SH-SY5Y (cell line): ENCODE results near the gene RPS2.

Source experiments
- GATA2 ChIP-seq: IDR thresholded peaks from 2 replicates; pipeline ENCODE4 v1.6.1; 2011; ENCODE audit warnings: mild to moderate bottlenecking, low read depth, low read length
- GATA3 ChIP-seq: IDR thresholded peaks from 2 replicates; pipeline ENCODE4 v1.6.1; 2011; ENCODE audit warnings: low read depth, mild to moderate bottlenecking, low read length, moderate library complexity

- TF ChIP-seq GATA3, result no peak
- TF ChIP-seq GATA2, result no peak
Measured at GRCh38 chr16:2006317-2006716, 41.7 kb upstream of the RPS2 start.
